ENCODE results near the gene BSCL2.

DNA sequence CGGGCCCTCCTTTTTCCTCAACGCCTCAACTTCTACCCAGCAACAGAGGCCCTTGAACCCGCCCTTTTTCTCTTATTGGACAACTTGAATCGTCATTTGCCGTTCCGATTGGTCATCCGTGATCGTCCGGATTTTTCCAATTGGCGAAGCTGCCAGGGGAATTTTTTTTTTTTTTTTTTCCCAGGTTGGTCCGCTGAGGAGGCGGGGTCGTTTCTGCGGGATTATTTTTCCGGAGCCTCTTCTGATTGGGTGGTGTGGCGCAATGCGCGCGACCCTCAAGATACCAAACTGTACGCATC lies 20.6 kb upstream of the BSCL2 start:
- TF ChIP-seq POLR2A (IDR thresholded peaks at IDR 0.05; ENCODE audit: low read depth, low read length) = no peak
- TF ChIP-seq SPI1 (IDR thresholded peaks at IDR 0.05; ENCODE audit: low read depth, low read length) = no peak
